T47D (cell line): ENCODE results near the gene PUS1.

Experiments used
- DNase-seq, 2 experiments: peaks; one replicate each; pipeline versions ENCODE4 v3.0.0 to v3.0.0-alpha.2; 2011 to 2012; ENCODE audit warnings: low read depth in 1 of 2, low spot score in 1 of 2
- JUND ChIP-seq: IDR thresholded peaks from 2 replicates; pipeline ENCODE4 v1.6.1; 2012; ENCODE audit warnings: low read depth
- in situ Hi-C: cut with HindIII; loops from 2 replicates; pipeline ENCODE4 v1.10.0; 2016; ENCODE audit warnings: low sequenced_read_pairs, low pct_unique_long_range_greater_than_20kb

Gene PUS1

DNA sequence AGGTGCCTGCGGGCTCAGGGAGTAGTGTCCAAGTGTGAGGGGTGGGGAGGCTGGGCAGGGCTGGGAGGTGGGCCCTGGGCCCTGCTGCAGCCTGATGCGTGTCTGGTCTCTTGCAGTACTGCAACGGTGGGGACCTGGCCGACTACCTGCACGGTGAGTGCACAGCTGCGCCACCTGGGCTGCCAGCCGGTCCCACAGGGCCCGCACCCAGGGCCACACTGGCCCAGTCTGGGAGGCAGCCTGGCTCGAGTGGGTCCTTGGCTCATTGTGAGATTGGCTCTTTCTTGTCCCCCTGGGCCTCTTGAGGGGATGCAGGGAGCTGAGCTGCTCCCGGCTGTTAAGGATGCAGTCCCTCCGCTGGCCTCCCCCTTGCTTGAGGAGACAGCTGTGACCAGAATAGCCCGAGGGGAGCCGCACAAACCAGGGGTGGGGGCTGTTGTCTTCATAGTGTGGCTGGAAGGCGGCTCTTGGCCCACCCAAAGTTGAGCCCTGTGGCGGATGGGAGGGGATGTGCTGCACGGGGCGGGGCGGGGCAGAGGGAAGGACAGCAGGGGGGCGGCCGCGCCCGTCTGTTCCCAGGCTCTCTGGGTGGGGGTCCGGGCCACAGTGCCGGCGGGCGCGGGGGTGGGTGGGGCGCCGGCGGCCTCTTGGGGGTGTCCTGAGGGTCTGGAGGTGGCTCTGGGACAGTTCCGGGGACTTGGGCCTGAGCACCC lies 21.5 kb upstream of the PUS1 start:
- TF ChIP-seq JUND: no peak

DNA sequence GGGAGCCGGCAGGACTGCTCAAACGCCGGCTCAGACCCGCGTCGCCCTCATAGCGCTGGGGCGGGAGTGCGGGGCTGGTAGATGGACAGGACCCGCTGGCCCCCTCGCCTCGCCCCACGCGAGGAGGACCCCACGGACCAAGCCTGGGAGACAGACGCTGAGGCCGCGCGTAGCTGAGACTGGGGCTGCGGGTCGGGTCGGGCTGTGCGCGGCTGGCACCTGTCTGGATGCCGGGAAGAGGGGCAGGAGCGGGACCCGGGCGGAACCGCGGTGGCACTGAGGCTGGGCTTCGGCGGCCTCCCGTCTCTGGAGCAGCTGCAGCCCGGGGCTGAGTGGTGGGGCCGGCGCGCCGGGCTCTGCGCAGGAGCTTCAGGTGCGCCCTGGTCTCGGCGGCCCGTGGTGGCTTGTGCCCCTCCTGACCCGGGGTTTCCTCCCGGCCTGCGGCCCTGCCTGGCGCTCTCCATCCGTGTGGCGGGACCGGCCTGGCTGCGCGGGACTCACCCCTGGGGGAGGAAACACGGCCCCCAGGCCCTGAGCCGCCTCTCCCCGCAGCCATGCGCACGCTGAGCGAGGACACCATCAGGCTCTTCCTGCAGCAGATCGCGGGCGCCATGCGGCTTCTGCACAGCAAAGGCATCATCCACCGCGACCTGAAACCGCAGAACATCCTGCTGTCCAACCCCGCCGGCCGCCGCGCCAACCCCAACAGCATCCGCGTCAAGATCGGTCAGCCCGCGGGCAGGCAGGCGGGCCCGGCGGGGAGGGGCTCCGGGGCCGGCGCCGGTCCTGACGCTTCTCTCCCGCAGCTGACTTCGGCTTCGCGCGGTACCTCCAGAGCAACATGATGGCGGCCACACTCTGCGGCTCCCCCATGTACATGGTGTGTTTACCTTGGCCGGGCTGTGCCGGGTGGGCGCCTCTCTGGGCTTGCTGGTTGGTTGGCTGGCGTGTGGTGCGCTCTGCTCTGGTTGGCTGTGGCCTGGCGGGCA lies 20.7 kb upstream of the PUS1 start:
- no peak for DNase-seq
- in situ Hi-C loops: no loop called here
- no peak for TF ChIP-seq JUND

More for the DNA sequence above, 21.5 kb upstream of the PUS1 start:
- no peak for DNase-seq
- in situ Hi-C loops: no loop called here

DNA sequence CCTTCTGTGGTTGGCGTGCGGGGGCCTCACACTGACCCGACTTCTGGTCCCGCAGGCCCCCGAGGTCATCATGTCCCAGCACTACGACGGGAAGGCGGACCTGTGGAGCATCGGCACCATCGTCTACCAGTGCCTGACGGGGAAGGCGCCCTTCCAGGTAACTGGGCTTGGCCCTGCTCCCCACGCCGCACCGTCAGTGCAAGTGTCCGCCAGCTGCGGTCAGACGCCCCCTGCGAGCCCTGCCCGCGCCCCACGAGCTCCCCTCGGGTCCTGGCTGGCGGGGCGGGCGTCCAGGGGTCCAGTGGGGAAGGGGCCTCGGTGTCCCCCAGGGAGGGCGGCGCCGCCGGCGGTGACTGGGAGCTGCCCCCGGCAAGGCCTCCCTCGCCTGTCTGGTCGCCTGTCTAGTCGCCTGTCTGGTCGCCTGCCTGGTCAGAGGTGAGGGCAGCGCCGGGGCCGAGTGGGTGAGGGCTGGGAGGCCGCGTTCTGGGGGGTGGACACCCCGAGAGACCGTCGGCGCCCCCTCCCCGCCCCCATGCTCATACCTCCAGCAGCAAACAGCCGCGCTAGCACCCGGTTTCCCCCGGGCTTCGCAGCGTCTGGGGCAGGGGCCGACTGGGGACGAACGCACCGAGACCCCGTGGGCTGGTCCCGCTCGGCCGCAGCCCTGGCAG lies 19.9 kb upstream of the PUS1 start:
- no peak for DNase-seq
- in situ Hi-C loops: no loop called here
- TF ChIP-seq JUND: no peak

DNA sequence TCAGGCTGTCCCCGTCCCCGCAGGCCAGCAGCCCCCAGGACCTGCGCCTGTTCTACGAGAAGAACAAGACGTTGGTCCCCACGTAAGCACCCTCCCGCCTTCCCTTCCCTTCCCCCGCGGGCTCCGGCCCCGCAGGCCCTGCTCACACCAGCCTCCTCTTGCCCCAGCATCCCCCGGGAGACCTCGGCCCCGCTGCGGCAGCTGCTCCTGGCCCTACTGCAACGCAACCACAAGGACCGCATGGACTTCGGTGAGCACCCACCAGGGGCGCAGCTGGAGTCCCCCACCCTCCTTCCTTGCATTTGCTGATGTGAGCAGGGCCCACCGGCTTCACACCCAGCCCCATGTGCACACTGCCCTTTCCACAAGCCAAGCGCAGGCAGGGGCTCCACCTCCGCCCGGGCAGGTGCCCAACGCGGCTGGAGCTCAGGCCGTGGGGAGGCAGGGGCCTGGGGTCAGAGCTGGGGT lies 19.3 kb upstream of the PUS1 start:
- in situ Hi-C loops: no loop called here
- no peak for TF ChIP-seq JUND
- DNase-seq: no peak

DNA sequence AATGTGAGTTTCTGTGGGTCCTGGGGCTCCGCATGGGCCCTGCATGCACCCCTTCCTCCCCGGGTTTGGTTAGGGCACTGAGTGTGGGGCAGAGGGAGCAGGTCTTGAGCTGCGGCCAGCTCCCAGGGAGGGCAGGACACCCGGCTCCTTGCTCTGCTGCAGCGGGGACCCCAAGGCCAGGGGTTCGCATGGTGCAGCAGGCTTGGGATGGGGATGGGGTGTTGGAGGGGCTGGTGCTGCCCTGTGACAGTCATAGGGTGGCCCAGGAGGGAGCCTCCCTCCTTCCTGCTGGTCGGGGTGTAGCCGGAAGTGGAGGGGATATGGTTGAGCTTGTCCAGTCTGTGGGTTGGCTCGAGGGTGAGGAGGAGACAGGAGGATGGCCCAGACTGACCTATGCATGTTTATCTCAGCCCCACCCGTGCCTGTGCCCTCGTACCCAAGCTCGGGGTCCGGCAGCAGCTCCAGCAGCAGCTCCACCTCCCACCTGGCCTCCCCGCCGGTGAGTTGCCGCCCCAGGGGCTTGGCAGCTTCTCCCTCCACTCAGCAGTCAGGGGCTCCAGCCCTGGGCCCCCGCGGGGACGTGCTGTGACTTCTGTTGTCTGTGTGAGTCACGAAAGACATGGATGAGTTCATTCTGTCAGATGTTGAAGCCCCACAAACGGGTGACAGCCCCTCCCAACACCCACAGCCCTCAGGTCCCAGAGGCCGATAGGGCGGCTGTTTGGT lies 18.6 kb upstream of the PUS1 start:
- in situ Hi-C loops: no loop called here
- no peak for DNase-seq
- TF ChIP-seq JUND: no peak

DNA sequence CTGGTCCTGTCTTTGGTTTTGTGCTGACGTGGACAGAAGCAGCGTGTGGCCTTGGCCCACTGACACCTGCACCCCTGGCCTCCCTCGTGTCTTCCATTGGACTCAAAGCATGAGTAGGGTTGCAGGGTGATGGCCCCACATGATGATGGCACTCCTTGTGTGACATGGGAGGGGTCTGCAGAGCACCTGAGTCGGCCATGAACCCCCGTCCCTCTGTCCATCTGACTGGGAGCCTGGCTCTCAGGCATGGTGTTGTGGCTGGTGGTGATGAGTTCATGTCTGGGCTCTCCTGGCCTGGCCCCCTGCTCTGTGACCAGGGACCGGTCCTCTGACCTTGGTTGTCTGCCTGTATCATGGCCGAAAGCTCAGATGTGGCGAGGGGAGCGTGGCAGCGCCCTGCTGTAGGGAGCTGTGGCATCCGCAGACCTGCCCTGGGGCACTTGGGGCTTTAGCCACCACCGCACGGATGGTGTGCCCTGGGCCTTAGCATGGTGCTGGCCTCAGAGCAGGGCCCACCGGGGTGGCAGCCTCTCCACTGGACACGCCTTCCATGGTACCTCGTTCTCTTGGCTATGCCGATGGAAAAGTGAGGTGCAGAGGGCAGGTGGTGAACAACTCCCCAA lies 17.9 kb upstream of the PUS1 start:
- in situ Hi-C loops: no loop called here
- DNase-seq: no peak
- TF ChIP-seq JUND: no peak

DNA sequence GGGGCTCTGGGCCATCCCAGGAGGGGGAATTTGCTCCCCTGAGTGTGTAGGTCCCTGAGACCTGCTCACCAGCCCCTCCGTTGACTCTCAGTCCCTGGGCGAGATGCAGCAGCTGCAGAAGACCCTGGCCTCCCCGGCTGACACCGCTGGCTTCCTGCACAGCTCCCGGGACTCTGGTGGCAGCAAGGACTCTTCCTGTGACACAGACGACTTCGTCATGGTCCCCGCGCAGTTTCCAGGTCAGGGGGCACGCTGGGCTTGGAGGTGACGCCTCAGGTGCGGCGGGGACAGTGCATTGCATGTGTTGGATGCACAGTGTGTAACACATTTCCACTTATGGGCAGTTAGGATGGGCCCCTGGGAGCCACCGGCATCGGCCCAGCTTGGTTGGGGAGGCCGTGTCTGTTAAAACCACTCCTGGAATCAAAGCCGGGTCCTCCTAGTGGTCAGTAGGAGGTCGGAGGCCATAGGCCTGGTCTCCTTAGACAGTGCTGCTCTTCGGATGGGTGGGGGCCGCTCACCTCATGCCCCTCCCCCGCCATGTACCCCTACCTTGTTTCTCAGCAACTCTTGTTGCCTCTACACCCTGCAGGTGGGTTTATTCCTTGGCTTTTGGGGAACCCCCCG lies 17.1 kb upstream of the PUS1 start:
- in situ Hi-C loops: no loop called here
- DNase-seq: no peak
- TF ChIP-seq JUND: no peak

DNA sequence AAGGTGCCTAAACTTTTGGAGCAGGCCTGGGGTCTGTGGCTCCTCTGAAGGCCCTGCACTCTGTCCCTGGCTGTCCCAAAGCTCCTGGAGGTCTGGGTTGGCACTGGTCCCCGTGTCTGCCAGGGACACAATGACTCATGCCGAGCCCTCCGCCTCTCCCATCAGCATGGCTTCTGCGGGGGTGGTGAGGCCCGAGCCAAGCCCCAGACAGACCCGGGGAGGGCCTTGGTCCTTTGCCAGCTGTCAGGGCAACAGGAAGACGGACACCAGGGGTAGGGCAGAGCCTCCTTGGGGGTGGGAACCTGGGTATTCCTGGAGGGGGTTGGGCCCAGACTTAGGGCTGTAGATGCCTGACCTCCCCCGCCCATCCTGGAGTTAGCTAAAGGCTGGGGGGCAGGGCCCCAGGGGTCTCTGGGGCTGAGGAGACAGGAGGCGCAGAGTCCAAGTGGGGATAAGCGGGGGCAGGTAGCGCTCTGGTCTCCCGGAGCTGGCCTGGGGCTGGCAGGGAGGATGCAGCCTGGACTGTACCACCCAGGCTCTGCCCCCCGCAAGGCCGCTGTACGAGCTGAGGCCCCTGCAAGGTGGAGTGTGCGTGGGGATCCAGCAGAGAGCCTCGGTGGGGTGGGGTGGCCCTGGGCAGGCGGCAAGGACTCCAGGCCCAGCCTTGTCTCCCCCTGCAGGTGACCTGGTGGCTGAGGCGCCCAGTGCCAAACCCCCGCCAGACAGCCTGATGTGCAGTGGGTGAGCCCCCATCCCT lies 16.4 kb upstream of the PUS1 start:
- TF ChIP-seq JUND: no peak
- in situ Hi-C loops: no loop called here
- no peak for DNase-seq

DNA sequence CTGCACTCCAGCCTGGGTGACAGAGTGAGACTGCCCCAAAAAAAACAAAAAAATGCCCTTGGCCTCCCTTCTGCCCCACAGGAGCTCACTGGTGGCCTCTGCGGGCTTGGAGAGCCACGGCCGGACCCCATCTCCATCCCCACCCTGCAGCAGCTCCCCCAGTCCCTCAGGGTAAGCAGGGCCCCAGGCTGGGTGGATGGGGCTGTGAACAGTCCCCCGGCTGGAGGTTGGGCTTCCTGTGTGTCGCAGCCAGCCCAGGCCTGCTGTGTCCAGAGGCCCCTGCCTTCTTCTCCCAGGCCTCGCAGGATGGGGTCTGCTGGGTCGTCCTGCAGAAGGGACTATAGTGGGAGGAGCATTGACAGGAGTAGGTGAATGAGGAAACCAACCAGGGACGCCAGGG lies 15.4 kb upstream of the PUS1 start:
- no peak for DNase-seq
- in situ Hi-C loops: no loop called here
- no peak for TF ChIP-seq JUND

DNA sequence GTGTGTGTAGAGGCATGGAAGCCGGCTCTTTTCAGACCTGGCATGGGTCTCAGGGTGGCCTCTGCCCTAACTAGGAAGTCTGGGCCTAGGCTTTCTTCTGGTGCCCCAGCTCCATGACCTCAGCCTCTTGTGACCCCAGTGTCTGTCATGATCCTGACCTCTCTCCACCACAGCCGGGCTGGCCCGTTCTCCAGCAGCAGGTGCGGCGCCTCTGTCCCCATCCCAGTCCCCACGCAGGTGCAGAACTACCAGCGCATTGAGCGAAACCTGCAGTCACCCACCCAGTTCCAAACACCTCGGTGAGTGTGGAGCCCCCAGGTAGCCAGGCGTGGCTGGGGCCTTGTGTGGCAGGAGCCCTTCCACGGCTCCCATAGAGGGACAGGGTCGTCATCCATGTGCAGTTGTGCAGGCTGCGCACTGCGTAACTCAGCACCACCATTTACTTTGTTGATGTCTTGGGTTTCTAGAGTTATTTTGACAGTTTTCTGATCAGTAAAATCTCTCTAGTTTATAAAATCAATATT lies 14.8 kb upstream of the PUS1 start:
- in situ Hi-C loops: no loop called here
- TF ChIP-seq JUND: no peak
- no peak for DNase-seq

DNA sequence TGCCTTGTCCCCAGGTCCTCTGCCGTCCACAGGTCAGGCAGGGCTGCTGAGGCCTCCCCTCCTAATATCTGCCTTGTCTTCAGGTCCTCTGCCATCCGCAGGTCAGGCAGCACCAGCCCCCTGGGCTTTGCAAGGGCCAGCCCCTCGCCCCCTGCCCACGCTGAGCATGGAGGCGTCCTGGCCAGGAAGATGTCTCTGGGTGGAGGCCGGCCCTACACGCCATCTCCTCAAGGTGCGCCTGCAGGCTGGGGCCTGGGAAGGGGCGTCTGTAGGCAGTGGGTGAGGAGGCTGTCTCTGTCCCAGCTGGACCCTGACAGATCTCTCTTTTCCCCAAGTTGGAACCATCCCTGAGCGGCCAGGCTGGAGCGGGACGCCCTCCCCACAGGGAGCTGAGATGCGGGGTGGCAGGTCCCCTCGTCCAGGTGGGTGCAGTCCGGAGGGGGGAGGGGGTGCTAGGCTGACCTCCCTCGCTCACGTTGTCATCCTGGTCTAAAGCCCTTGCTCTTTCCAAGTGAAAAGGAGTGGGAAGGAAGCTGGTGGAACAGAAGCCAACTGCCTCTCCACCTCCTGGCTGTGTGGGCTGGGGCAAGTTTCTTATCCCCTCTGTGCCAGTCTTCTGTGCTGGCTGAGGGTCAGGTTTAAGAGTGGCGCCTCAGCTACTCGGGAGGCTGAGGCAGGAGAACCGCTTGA lies 13.9 kb upstream of the PUS1 start:
- in situ Hi-C loops: no loop called here
- no peak for DNase-seq
- no peak for TF ChIP-seq JUND
